Vagina (tissue), 2 donors: ENCODE data around the gene RPL27. TPM values are rescaled to one million over a fixed set of nuclear protein-coding genes. Genes with fewer than 3 reads are reported as not detected.

Experiments used
- DNase-seq, 2 donors: peaks; one replicate each; pipeline ENCODE4 v3.0.0-alpha.2; 2017; ENCODE audit errors: extremely low spot score in 2 of 2
- H3K27ac ChIP-seq: fragments of 200-600 bp; sonication (generic); one replicate; pipeline ENCODE4 v1.5.1; 2019
- H3K27me3 ChIP-seq: fragments of 200-600 bp; sonication (generic); one replicate; pipeline ENCODE4 v1.5.1; 2019
- H3K36me3 ChIP-seq, 2 donors: fragments of 200-600 bp; sonication (generic); one replicate each; pipeline ENCODE4 v1.5.1; 2017 to 2019
- H3K4me1 ChIP-seq: fragments of 200-600 bp; sonication (generic); one replicate; pipeline ENCODE4 v1.5.1; 2019
- H3K4me3 ChIP-seq, 2 donors: fragments of 200-600 bp; sonication (generic); 1 replicate in 1 of 2; 2 replicates in 1 of 2; pipeline ENCODE4 v1.5.1; 2016 to 2019
- H3K9me3 ChIP-seq: fragments of 200-600 bp; sonication (generic); one replicate; pipeline ENCODE4 v1.5.1; 2019
- POLR2A ChIP-seq, 2 donors: fragments of 450-650 bp; IDR thresholded peaks; one replicate each; pipeline ENCODE4 v1.6.1; 2017; ENCODE audit warnings: antibody characterized with exemption in 2 of 2, mild to moderate bottlenecking in 2 of 2, moderate library complexity in 2 of 2
- POLR2AphosphoS5 ChIP-seq, 2 donors: sonication (generic); formaldehyde crosslinking; IDR thresholded peaks; one replicate each; pipeline ENCODE4 v1.9.0; 2017; ENCODE audit warnings: antibody characterized with exemption in 2 of 2, mild to moderate bottlenecking in 2 of 2, low read depth in 1 of 2; ENCODE audit not compliant: insufficient read depth in 1 of 2
- intact Hi-C: fragments of 100-400 bp; cut with DNase I; formaldehyde crosslinking; loops from one replicate; pipeline ENCODE4 v1.15.1; 2023
- total RNA-seq: library from RNA; depleted of rRNA; stranded (reverse); fragments of >200 nt; gene quantifications from one replicate; pipeline ENCODE4 v1.2.3, GENCODE V29; 2016
- TF ChIP-seq, protein P1 (sequence below), 3 experiments: fragments of 450-650 bp in 2 of 3; fragments of 200-600 bp in 1 of 3; sonication (generic) in 1 of 3; IDR thresholded peaks; one replicate each; pipeline ENCODE4 v1.5.1; 2017 to 2019; ENCODE audit warnings: antibody characterized with exemption in 3 of 3, mild to moderate bottlenecking in 2 of 3, moderate library complexity in 2 of 3

RPL27 gene
- total RNA-seq, 1 donor from 2014 or later = 1,982 TPM

DNA sequence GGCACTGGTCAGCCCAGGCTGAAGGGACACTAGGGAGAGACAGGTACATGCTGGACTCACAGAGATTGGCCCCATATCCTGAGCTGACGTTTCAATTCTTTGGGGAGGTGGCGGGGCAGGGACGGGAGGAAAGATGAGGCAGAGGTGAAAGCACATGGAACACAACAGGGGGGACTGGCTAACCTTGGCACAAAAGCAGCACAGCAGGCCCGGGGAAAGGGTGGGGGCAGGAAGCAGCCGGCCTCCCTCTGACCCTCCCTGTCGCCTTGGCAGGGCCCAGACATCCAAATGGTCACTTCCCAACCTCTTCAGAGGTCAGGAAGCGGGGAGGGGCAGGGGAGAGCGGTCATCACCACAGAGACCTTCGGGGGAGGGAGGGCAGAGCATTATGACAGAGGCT is 17.4 kb downstream of the RPL27 start:
- Histone ChIP-seq H3K36me3 (peaks cover 0 to 37% of the 10 kb centered on the region in 2 donors), H3K4me1 (peaks cover 76% of the 10 kb centered on the region), H3K27me3 (no peaks in the 10 kb centered on the region), H3K4me3 (no peak overlapping the region), H3K27ac (peak overlapping the region; percentile 8), H3K9me3 (no peaks in the 10 kb centered on the region)
- TF ChIP-seq, protein P1, sequence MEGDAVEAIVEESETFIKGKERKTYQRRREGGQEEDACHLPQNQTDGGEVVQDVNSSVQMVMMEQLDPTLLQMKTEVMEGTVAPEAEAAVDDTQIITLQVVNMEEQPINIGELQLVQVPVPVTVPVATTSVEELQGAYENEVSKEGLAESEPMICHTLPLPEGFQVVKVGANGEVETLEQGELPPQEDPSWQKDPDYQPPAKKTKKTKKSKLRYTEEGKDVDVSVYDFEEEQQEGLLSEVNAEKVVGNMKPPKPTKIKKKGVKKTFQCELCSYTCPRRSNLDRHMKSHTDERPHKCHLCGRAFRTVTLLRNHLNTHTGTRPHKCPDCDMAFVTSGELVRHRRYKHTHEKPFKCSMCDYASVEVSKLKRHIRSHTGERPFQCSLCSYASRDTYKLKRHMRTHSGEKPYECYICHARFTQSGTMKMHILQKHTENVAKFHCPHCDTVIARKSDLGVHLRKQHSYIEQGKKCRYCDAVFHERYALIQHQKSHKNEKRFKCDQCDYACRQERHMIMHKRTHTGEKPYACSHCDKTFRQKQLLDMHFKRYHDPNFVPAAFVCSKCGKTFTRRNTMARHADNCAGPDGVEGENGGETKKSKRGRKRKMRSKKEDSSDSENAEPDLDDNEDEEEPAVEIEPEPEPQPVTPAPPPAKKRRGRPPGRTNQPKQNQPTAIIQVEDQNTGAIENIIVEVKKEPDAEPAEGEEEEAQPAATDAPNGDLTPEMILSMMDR (IDR thresholded peaks at IDR 0.05) = no peak
- TF ChIP-seq POLR2AphosphoS5 (IDR thresholded peaks at IDR 0.05; ENCODE audit: insufficient read depth in 1 of 2, low read depth in 1 of 2) = peak in 1 of 2 donors; percentile 49
- DNase-seq = no peak
- intact Hi-C loops = no loop called here

DNA sequence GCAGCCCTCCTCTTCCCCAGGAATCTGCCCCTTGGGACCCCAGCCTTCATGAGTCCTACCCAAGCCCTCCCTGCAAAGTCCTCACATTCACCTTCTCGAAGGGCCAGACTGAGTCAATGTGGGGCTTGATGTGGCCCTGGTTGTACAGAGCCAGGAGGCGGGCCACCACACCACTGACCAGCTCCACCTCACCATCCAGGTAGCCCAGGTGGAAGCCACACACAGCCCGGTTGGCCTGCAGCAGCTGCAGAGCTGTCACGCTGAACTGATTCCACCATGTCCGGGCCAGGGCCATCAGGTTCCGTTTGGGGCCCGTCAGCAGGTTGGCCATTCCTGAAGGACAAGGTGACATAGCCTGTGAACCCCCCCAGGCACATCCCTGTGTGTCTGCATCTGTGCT is 18.0 kb downstream of the RPL27 start:
- Histone ChIP-seq H3K4me1 (peaks cover 79% of the 10 kb centered on the region), H3K27me3 (no peaks in the 10 kb centered on the region), H3K27ac (peak overlapping the region; percentile 8), H3K9me3 (no peaks in the 10 kb centered on the region), H3K36me3 (peaks cover 0 to 37% of the 10 kb centered on the region in 2 donors), H3K4me3 (no peak overlapping the region)
- DNase-seq = no peak
- intact Hi-C loops = no loop called here
- TF ChIP-seq, protein P1 (IDR thresholded peaks at IDR 0.05) = no peak
- TF ChIP-seq POLR2A (IDR thresholded peaks at IDR 0.05) = no peak

GRCh38 chr17:43018008-43018853 is 20.0 kb downstream of the RPL27 start:
- H3K36me3 ChIP-seq = peaks cover 0 to 34% of the 10 kb centered on the region in 2 donors
- peak overlapping the region; percentile 99 for H3K27ac ChIP-seq
- peaks cover 71% of the 10 kb centered on the region for H3K4me1 ChIP-seq
- TF ChIP-seq POLR2A (IDR thresholded peaks at IDR 0.05) (no peak), POLR2AphosphoS5 (IDR thresholded peaks at IDR 0.05; ENCODE audit: insufficient read depth in 1 of 2, low read depth in 1 of 2) (no peak)
- TF ChIP-seq, protein P1 (IDR thresholded peaks at IDR 0.05) = no peak
- no peak for DNase-seq
- no peak overlapping the region for H3K4me3 ChIP-seq
- H3K27me3 ChIP-seq = no peaks in the 10 kb centered on the region
- intact Hi-C loops = no loop called here
- H3K9me3 ChIP-seq = no peaks in the 10 kb centered on the region

DNA sequence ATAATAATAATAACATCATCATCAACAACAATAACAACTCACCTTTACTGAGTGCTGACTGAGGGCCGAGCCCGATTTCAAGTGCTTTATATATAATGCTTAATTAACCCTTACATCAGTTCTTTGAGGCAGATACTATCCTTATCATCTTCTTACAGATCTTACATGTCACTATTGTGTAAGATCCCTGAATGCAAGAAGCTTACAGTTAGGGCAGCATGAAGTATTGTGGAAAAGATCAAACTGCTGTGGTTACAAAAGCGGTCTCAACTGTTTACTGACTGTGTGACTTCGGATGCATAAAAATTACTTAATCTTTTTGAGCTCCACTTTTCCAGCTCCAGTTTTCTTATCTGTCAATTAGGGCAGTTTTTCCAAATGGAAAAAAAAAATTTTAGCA is 20.7 kb downstream of the RPL27 start:
- peaks cover 0 to 28% of the 10 kb centered on the region in 2 donors for H3K36me3 ChIP-seq
- no peaks in the 10 kb centered on the region for H3K27me3 ChIP-seq
- no peaks in the 10 kb centered on the region for H3K9me3 ChIP-seq
- intact Hi-C loops = no loop called here
- TF ChIP-seq, protein P1 (IDR thresholded peaks at IDR 0.05) = no peak
- no peak for TF ChIP-seq POLR2AphosphoS5 (IDR thresholded peaks at IDR 0.05; ENCODE audit: insufficient read depth in 1 of 2, low read depth in 1 of 2)
- no peak for TF ChIP-seq POLR2A (IDR thresholded peaks at IDR 0.05)
- H3K4me1 ChIP-seq = peaks cover 65% of the 10 kb centered on the region
- H3K27ac ChIP-seq = peak overlapping the region; percentile 99
- no peak for DNase-seq
- no peak overlapping the region for H3K4me3 ChIP-seq

DNA sequence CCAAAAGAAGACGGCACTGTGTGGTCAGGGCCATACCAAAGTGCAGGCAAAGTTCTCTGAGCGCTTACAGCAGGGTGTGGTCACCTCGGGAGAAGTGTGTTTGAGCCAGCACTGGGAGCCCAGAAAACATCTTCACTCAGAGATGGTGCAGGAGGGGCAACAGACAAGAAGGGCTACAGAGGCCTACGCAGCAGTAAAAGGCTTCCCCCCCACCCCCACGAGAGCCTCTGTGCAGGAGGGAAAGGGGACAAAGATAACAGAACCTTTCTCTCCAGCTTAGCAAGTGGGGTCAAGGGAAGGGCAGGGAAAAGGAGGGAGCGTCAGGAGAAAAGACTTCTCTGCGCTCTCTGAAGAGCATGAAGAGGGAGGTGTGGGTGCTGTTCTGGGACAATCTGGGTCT is 21.2 kb downstream of the RPL27 start:
- no peak for DNase-seq
- peak overlapping the region; percentile 5 to 100 for H3K4me3 ChIP-seq
- no peaks in the 10 kb centered on the region for H3K9me3 ChIP-seq
- peak overlapping the region; percentile 99 for H3K27ac ChIP-seq
- H3K36me3 ChIP-seq = peaks cover 0 to 27% of the 10 kb centered on the region in 2 donors
- no peaks in the 10 kb centered on the region for H3K27me3 ChIP-seq
- no peak for TF ChIP-seq POLR2AphosphoS5 (IDR thresholded peaks at IDR 0.05; ENCODE audit: insufficient read depth in 1 of 2, low read depth in 1 of 2)
- no peak for TF ChIP-seq POLR2A (IDR thresholded peaks at IDR 0.05)
- TF ChIP-seq, protein P1 (IDR thresholded peaks at IDR 0.05) = no peak
- H3K4me1 ChIP-seq = peaks cover 65% of the 10 kb centered on the region
- intact Hi-C loops = no loop called here
